ENCODE results near the gene APCS. TPM values are rescaled to one million over a fixed set of nuclear protein-coding genes. Genes with fewer than 3 reads are reported as not detected.

The APCS gene, protein sequence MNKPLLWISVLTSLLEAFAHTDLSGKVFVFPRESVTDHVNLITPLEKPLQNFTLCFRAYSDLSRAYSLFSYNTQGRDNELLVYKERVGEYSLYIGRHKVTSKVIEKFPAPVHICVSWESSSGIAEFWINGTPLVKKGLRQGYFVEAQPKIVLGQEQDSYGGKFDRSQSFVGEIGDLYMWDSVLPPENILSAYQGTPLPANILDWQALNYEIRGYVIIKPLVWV
- total RNA-seq: not detected in 2 replicates

DNA sequence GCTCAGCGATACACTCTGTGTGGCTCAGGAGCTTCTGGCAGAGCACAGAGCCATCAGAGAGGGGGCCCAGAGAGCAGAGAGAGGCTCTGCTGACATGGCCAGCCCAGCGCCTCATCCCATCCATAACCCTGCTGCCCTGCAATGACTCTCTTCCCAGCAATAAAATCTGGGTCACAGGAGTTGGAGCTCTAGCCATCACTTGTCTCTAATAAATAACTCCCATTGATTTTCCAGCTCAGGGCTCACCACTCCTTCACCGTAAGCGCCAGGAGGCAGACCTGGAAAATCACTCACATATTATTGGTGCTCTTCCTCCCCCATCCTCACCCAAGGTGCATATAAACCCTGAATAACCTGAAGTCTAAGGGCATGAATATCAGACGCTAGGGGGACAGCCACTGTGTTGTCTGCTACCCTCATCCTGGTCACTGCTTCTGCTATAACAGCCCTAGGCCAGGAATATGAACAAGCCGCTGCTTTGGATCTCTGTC, at the start of gene APCS:
TSS of gene APCS (plus strand) at position 366 of the 491 bp plus-strand sequence. CDS start at position 462, 96 bp downstream.

Other genes with a start within 250 kb of the APCS start
- not detected in 2 replicates for gene OR10J4, start 155.6 kb upstream of the APCS start, total RNA-seq
- not detected in 2 replicates for gene OR10J1, start 148.1 kb upstream of the APCS start, total RNA-seq
- gene OR10J5, start 51.8 kb upstream of the APCS start, total RNA-seq: not detected in 2 replicates
- not detected in 2 replicates for gene CRP, start 126.8 kb downstream of the APCS start, total RNA-seq
- 57.1 and 72.2 TPM in 2 replicates for gene DUSP23, start 193.1 kb downstream of the APCS start, total RNA-seq
- not detected in 2 replicates for gene FCRL6, start 214.5 kb downstream of the APCS start, total RNA-seq
- gene SLAMF8, start 239.0 kb downstream of the APCS start, total RNA-seq: not detected in 2 replicates